ENCODE results near the gene P2RX3.

The P2RX3 gene

DNA sequence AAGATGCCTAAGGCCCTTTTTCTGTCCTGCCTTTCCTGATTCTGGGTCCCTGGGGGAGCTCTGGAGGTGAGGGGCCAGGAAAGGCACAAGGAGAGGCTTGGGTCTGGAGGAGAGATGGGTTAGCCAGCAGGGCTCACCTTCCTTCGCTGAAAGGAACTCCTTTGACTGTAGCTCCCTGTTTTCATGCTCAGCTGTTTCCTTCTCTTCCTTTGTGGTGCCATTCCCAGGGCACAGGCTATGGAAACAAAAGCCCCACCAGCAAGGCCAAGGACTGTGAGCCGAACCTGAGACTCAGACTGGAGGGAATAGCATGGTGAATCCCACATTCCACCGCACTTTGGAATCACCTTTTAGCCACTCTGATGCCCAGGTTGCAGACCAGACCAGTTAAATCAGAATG is 78.3 kb downstream of the P2RX3 start:
- no peaks in the 10 kb centered on the region for H3K79me2 ChIP-seq (ENCODE audit: insufficient read depth, low read length)
- no peaks in the 10 kb centered on the region for H3F3A ChIP-seq (ENCODE audit: insufficient read depth, low read length)
- peaks cover 98% of the 10 kb centered on the region for H3K36me3 ChIP-seq (ENCODE audit: insufficient read depth, low read length)
- H4K20me1 ChIP-seq (ENCODE audit: insufficient read depth, low read length) = no peaks in the 10 kb centered on the region
- no peaks in the 10 kb centered on the region for H3K9me3 ChIP-seq (ENCODE audit: low read length)
- H3K9ac ChIP-seq (ENCODE audit: low read length) = no peak overlapping the region
- no peaks in the 10 kb centered on the region for H3K9me2 ChIP-seq (ENCODE audit: low read depth, low read length)
- H3K4me2 ChIP-seq (ENCODE audit: low read length) = no peak overlapping the region
- H3K27ac ChIP-seq (ENCODE audit: low read depth, low read length, poor library complexity, severe bottlenecking) = no peak overlapping the region
- no peak overlapping the region for H3K4me3 ChIP-seq (ENCODE audit: low read depth, low read length, poor library complexity, severe bottlenecking)
- H3K27me3 ChIP-seq (ENCODE audit: insufficient read depth, low read length) = no peaks in the 10 kb centered on the region
- H3K4me1 ChIP-seq (ENCODE audit: insufficient read depth, low read length, severe bottlenecking) = no peaks in the 10 kb centered on the region
- no peak overlapping the region for H2AFZ ChIP-seq (ENCODE audit: low read length)
- TF ChIP-seq EZH2 (IDR thresholded peaks at IDR 0.05; ENCODE audit: borderline replicate concordance, low read length) = no peak
- TF ChIP-seq, protein P1, sequence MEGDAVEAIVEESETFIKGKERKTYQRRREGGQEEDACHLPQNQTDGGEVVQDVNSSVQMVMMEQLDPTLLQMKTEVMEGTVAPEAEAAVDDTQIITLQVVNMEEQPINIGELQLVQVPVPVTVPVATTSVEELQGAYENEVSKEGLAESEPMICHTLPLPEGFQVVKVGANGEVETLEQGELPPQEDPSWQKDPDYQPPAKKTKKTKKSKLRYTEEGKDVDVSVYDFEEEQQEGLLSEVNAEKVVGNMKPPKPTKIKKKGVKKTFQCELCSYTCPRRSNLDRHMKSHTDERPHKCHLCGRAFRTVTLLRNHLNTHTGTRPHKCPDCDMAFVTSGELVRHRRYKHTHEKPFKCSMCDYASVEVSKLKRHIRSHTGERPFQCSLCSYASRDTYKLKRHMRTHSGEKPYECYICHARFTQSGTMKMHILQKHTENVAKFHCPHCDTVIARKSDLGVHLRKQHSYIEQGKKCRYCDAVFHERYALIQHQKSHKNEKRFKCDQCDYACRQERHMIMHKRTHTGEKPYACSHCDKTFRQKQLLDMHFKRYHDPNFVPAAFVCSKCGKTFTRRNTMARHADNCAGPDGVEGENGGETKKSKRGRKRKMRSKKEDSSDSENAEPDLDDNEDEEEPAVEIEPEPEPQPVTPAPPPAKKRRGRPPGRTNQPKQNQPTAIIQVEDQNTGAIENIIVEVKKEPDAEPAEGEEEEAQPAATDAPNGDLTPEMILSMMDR (IDR thresholded peaks at IDR 0.05; ENCODE audit: low read length) = no peak

DNA sequence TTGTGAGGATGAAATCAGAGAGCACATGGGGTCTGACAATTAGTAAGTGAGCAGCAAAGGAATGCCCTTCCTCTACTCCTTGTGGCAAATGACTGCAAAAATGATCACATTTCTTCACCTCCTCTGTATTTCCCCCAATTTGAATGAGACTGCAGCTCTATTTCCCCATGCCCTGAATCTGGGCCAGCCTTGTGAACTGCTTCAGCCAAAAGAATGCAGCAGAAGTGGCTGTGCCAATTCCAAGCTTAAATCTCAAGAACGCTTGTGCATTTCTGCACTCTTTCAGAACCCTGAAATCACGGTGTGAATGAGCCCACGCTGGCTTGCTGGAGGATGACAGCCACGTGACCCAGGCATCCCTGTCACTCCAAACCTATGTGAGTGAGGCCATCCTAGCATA is 78.9 kb downstream of the P2RX3 start:
- Histone ChIP-seq H3K9me3 (ENCODE audit: low read length) (no peaks in the 10 kb centered on the region), H3K9me2 (ENCODE audit: low read depth, low read length) (no peaks in the 10 kb centered on the region), H3K9ac (ENCODE audit: low read length) (no peak overlapping the region), H2AFZ (ENCODE audit: low read length) (no peak overlapping the region), H3K27me3 (ENCODE audit: insufficient read depth, low read length) (no peaks in the 10 kb centered on the region), H3K36me3 (ENCODE audit: insufficient read depth, low read length) (peaks cover 99% of the 10 kb centered on the region), H3K4me3 (ENCODE audit: low read depth, low read length, poor library complexity, severe bottlenecking) (no peak overlapping the region), H3K4me1 (ENCODE audit: insufficient read depth, low read length, severe bottlenecking) (no peaks in the 10 kb centered on the region), H3K79me2 (ENCODE audit: insufficient read depth, low read length) (no peaks in the 10 kb centered on the region), H3K27ac (ENCODE audit: low read depth, low read length, poor library complexity, severe bottlenecking) (no peak overlapping the region), H3K4me2 (ENCODE audit: low read length) (no peak overlapping the region), H4K20me1 (ENCODE audit: insufficient read depth, low read length) (no peaks in the 10 kb centered on the region), H3F3A (ENCODE audit: insufficient read depth, low read length) (no peaks in the 10 kb centered on the region)
- no peak for TF ChIP-seq EZH2 (IDR thresholded peaks at IDR 0.05; ENCODE audit: borderline replicate concordance, low read length)
- TF ChIP-seq, protein P1 (IDR thresholded peaks at IDR 0.05; ENCODE audit: low read length) = no peak

DNA sequence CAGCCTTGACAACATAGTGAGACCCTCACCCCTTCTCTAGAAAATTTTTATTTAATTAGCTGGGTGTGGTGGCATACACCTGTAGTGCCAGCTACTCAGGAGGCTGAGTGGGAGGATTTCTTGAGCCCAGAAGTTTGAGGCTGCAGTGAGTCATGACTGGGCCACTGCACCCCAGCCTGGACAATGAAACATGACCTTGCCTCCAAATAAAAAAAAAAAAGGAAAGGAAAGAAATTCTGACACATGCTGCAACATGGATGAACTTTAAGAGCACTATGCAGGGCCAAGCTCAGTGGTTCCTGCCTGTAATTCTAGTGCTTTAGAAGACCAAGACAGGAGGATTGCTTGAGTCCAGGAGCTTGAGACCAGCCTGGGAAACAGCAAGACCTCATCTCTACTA is 80.0 kb downstream of the P2RX3 start:
- no peaks in the 10 kb centered on the region for H3K27me3 ChIP-seq (ENCODE audit: insufficient read depth, low read length)
- no peak overlapping the region for H3K9ac ChIP-seq (ENCODE audit: low read length)
- no peak overlapping the region for H2AFZ ChIP-seq (ENCODE audit: low read length)
- no peak for TF ChIP-seq EZH2 (IDR thresholded peaks at IDR 0.05; ENCODE audit: borderline replicate concordance, low read length)
- TF ChIP-seq, protein P1 (IDR thresholded peaks at IDR 0.05; ENCODE audit: low read length) = no peak
- no peak overlapping the region for H3K4me2 ChIP-seq (ENCODE audit: low read length)
- no peaks in the 10 kb centered on the region for H3K4me1 ChIP-seq (ENCODE audit: insufficient read depth, low read length, severe bottlenecking)
- peaks cover 99% of the 10 kb centered on the region for H3K36me3 ChIP-seq (ENCODE audit: insufficient read depth, low read length)
- no peaks in the 10 kb centered on the region for H3F3A ChIP-seq (ENCODE audit: insufficient read depth, low read length)
- H3K9me2 ChIP-seq (ENCODE audit: low read depth, low read length) = no peaks in the 10 kb centered on the region
- no peak overlapping the region for H3K27ac ChIP-seq (ENCODE audit: low read depth, low read length, poor library complexity, severe bottlenecking)
- H3K4me3 ChIP-seq (ENCODE audit: low read depth, low read length, poor library complexity, severe bottlenecking) = no peak overlapping the region
- no peaks in the 10 kb centered on the region for H3K9me3 ChIP-seq (ENCODE audit: low read length)
- H3K79me2 ChIP-seq (ENCODE audit: insufficient read depth, low read length) = no peaks in the 10 kb centered on the region
- no peaks in the 10 kb centered on the region for H4K20me1 ChIP-seq (ENCODE audit: insufficient read depth, low read length)
